Spleen (tissue), 11 donors: Measurements from ENCODE around the gene KDM8. TPM values are rescaled to one million over a fixed set of nuclear protein-coding genes. Genes with fewer than 3 reads are reported as not detected.

Experiments
- DNase-seq: peaks from one replicate; pipeline ENCODE4 v3.0.0-alpha.2; 2020
- H3K27ac ChIP-seq, 8 donors: fragments of 200-600 bp; sonication (generic) in 7 of 8; 1 replicate in 4 of 8; 2 replicates in 4 of 8; pipeline versions ENCODE4 v1.5.0 to v1.8.0; 2016 to 2021; ENCODE audit warnings: inconsistent platforms in 4 of 8, mild to moderate bottlenecking in 4 of 8, moderate library complexity in 1 of 8
- H3K27me3 ChIP-seq, 7 donors: fragments of 200-600 bp; sonication (generic) in 6 of 7; replicated peaks in 1 of 7; 1 replicate in 4 of 7; 2 replicates in 3 of 7; pipeline versions ENCODE4 v1.5.0 to v1.8.0; 2016 to 2021; ENCODE audit warnings: inconsistent platforms in 3 of 7, mild to moderate bottlenecking in 1 of 7
- H3K36me3 ChIP-seq, 6 donors: fragments of 200-600 bp; sonication (generic) in 5 of 6; 1 replicate in 4 of 6; 2 replicates in 2 of 6; pipeline versions ENCODE4 v1.5.0 to v1.8.0; 2016 to 2021; ENCODE audit warnings: inconsistent platforms in 2 of 6
- H3K4me1 ChIP-seq, 6 donors: fragments of 200-600 bp; sonication (generic) in 5 of 6; 1 replicate in 3 of 6; 2 replicates in 3 of 6; pipeline versions ENCODE4 v1.5.0 to v1.8.0; 2016 to 2021; ENCODE audit warnings: inconsistent platforms in 3 of 6
- H3K4me3 ChIP-seq, 8 donors: fragments of 200-600 bp; sonication (generic) in 7 of 8; 1 replicate in 4 of 8; 2 replicates in 4 of 8; pipeline versions ENCODE4 v1.5.0 to v1.8.0; 2016 to 2021; ENCODE audit warnings: inconsistent platforms in 4 of 8, mild to moderate bottlenecking in 4 of 8, moderate library complexity in 2 of 8
- H3K9me3 ChIP-seq, 8 donors: fragments of 200-600 bp; sonication (generic) in 7 of 8; 1 replicate in 4 of 8; 2 replicates in 4 of 8; pipeline versions ENCODE4 v1.5.0 to v1.8.0; 2016 to 2021; ENCODE audit warnings: inconsistent platforms in 4 of 8
- POLR2A ChIP-seq, 3 donors: fragments of 450-650 bp; IDR thresholded peaks; one replicate each; pipeline ENCODE4 v1.5.1; 2017; ENCODE audit warnings: antibody characterized with exemption in 3 of 3, mild to moderate bottlenecking in 1 of 3
- POLR2AphosphoS5 ChIP-seq, 3 donors: sonication (generic); formaldehyde crosslinking; IDR thresholded peaks; one replicate each; pipeline ENCODE4 v1.5.1; 2017; ENCODE audit warnings: antibody characterized with exemption in 3 of 3
- WGBS, 5 donors: extraction: QIAGEN DNeasy Blood & Tissue Kit in 3 of 5; methylation state at CpG; one replicate each; pipeline versions ENCODE4 v1.1.5 to v1.1.7; 2013 to 2018; 5-methylcytosine and 5-hydroxymethylcytosine counted together
- intact Hi-C: fragments of 100-400 bp; cut with DNase I; formaldehyde crosslinking; loops from one replicate; pipeline ENCODE4 v1.15.0; 2023; ENCODE audit warnings: low total_unique reads
- polyA plus RNA-seq, 3 donors: library from polyadenylated mRNA; stranded (reverse); fragments of 200-250 nt; gene quantifications; one replicate each; pipeline ENCODE4 v1.2.1, GENCODE V29; 2013
- total RNA-seq, 7 donors: library from RNA; depleted of rRNA in 3 of 7; stranded (reverse); fragments of >200 nt in 3 of 7; fragmentation: NEBNext Ultra II Directional in 4 of 7; extraction: Animal tissue kit (Norgen Biotek cat#: 25700) in 4 of 7; gene quantifications; one replicate each; pipeline versions ENCODE4 v1.1.0 to v1.2.1, GENCODE V29; 2016 to 2021
- TF ChIP-seq, protein P1 (sequence below), 11 experiments: fragments of 200-600 bp in 7 of 11; fragments of 450-650 bp in 4 of 11; sonication (generic) in 4 of 11; IDR thresholded peaks in 8 of 11; conservative IDR thresholded peaks in 3 of 11; 1 replicate in 7 of 11; 2 replicates in 4 of 11; pipeline versions ENCODE4 v1.4.0 to v1.8.0; 2016 to 2021; ENCODE audit warnings: antibody characterized with exemption in 11 of 11, inconsistent platforms in 4 of 11, mild to moderate bottlenecking in 1 of 11
- donor health status: healthy with polysubstance abuse.
- donor health status: DM: no; HTN: no; CAD: no; lungs with moderate emphysema.
- donor health status: DM: no; HTN: no; CAD: no.
- donor health status: Bipolar disorder and iron deficiency.
- donor health status: healthy.
- donor health status: DM: no; HTN: no; CAD: no.
- donor health status: DM: yes; HTN: yes; CAD: no.

Gene KDM8
- total and polyA plus RNA-seq, 10 donors = 5.2 to 14.7 (median 9.6) TPM

DNA sequence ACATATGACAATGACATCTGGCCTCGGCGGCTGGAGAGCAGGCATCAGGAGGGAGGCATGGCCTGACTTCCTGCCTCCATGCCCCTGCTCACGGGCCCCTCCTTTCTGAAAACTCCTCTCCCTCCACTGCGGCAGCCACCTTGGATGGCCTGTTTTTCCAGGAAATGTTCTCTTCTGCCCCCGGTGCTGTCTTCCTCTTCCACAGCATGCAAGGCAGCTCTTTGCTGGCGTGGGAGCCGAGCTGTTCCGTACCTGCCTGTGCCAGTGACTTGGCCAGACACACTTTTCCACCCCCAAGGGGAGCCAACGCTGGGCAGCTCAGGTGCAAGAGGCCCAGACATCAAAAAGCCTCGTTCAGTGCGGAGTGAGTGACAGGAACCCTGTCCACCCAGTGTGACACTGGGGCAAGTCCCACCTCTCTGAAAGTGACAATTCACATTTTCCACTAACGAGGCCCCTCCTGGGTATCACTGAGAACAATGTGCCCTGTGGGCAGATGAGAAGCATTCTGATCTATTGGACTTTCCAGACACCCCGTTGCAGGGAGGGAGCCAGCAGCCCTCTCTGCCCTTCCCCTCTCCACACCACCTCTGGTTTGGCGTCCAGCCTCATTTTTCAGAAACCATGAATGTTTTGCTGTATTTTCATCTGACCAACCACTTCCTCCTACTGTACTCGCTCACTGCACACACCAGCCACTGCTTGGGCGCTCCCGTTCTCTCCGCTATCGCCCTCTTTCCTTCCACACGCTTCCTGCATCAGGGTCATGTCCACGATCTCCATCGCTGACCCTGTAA lies 34.1 kb downstream of the KDM8 start:
- intact Hi-C loops = loop anchor here (10.0 kb wide), 2 partner anchors 63 to 217 kb away; no protein-coding TSS in a partner anchor
- Histone ChIP-seq H3K27me3 (no peaks in the 10 kb centered on the region), H3K4me1 (peaks cover 59 to 100% (median 90%) of the 10 kb centered on the region in 6 donors), H3K27ac (peak overlapping the region; percentile 79 to 94 (median 89)), H3K36me3 (peaks cover 0 to 17% (median 4%) of the 10 kb centered on the region in 6 donors), H3K9me3 (no peaks in the 10 kb centered on the region), H3K4me3 (peak overlapping the region in 5 of 8 donors; percentile 5 to 54 (median 14))
- 5 to 10% (median 5%) methylated on average over 22 of the region's 22 CpGs for WGBS, 5 donors
- peak; percentile 92 for DNase-seq
- TF ChIP-seq, protein P1, sequence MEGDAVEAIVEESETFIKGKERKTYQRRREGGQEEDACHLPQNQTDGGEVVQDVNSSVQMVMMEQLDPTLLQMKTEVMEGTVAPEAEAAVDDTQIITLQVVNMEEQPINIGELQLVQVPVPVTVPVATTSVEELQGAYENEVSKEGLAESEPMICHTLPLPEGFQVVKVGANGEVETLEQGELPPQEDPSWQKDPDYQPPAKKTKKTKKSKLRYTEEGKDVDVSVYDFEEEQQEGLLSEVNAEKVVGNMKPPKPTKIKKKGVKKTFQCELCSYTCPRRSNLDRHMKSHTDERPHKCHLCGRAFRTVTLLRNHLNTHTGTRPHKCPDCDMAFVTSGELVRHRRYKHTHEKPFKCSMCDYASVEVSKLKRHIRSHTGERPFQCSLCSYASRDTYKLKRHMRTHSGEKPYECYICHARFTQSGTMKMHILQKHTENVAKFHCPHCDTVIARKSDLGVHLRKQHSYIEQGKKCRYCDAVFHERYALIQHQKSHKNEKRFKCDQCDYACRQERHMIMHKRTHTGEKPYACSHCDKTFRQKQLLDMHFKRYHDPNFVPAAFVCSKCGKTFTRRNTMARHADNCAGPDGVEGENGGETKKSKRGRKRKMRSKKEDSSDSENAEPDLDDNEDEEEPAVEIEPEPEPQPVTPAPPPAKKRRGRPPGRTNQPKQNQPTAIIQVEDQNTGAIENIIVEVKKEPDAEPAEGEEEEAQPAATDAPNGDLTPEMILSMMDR (IDR thresholded peaks at IDR 0.05 in 8 of 11, conservative IDR thresholded peaks at IDR 0.05 in 3 of 11) = peak in 1 of 11 experiments; percentile 13
- TF ChIP-seq POLR2A (IDR thresholded peaks at IDR 0.05) (no peak), POLR2AphosphoS5 (IDR thresholded peaks at IDR 0.05) (peak; percentile 69 to 74 (median 71))

DNA sequence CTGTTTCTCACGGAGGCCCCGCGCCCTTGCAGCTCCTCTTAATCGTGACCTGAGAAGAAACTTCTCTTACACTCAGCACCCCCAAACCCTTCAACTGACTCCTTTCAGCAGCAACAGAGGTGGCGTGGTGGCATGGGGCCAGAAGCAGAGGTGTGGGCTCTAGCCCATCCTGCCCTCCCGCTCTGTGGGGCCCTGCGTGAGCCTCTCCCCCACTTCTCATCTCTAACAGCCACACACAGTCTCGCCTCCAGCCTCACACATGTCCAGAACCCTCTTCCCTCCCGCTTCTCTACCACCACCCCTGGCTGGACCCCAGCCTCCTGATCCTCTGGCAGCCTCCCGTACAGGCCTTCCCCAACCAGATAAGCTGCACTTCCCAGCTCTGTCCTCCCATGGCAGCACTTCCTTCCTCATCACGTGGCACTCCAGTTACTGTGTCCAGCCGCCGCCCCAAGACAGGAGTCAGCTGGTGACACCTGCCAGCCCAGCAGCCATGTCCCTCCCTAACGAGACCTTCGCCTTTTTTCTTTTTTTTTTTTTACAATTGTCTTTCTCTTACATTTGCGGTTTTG lies 34.8 kb downstream of the KDM8 start:
- Histone ChIP-seq H3K4me1 (peaks cover 59 to 100% (median 90%) of the 10 kb centered on the region in 6 donors), H3K4me3 (peak overlapping the region in 5 of 8 donors; percentile 5 to 54 (median 14)), H3K36me3 (peaks cover 0 to 11% (median 4%) of the 10 kb centered on the region in 6 donors), H3K27me3 (no peaks in the 10 kb centered on the region), H3K9me3 (no peaks in the 10 kb centered on the region), H3K27ac (peak overlapping the region; percentile 79 to 94 (median 89))
- intact Hi-C loops = loop anchor here (10.0 kb wide), 2 partner anchors 63 to 217 kb away; no protein-coding TSS in a partner anchor
- 24 to 36% (median 30%) methylated on average over 16 of the region's 16 CpGs for WGBS, 5 donors
- TF ChIP-seq, protein P1 (IDR thresholded peaks at IDR 0.05 in 8 of 11, conservative IDR thresholded peaks at IDR 0.05 in 3 of 11) = peak in 1 of 11 experiments; percentile 24
- TF ChIP-seq POLR2AphosphoS5 (IDR thresholded peaks at IDR 0.05) = peak; percentile 57 to 72 (median 67)
- no peak for TF ChIP-seq POLR2A (IDR thresholded peaks at IDR 0.05)
- peak; percentile 90 for DNase-seq

DNA sequence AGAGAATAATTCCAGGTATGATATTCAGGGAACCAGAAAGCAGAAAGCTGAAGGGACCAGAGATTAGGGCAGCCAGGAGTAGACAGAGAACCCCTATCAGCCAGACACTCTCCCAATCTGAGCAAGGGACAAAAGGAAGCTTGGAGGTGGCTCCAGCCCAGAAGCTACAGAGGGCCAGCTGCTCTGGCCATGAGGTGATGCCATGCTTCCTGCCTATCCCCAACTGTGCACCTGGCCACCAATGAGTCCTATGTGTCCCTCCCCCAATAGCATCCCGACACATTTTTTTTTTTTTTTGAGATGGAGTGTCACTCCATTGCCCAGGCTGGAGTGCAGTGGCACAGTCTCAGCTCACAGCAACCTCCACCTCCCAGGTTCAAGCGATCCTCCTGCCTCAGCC lies 35.3 kb downstream of the KDM8 start:
- H3K9me3 ChIP-seq = no peaks in the 10 kb centered on the region
- no peak for DNase-seq
- TF ChIP-seq POLR2A (IDR thresholded peaks at IDR 0.05) (no peak), POLR2AphosphoS5 (IDR thresholded peaks at IDR 0.05) (no peak)
- TF ChIP-seq, protein P1 (IDR thresholded peaks at IDR 0.05 in 8 of 11, conservative IDR thresholded peaks at IDR 0.05 in 3 of 11) = no peak
- H3K27me3 ChIP-seq = no peaks in the 10 kb centered on the region
- H3K4me3 ChIP-seq = no peak overlapping the region
- WGBS, 5 donors = 81 to 96% (median 88%) methylated on average over 2 of the region's 2 CpGs
- intact Hi-C loops = loop anchor here (10.0 kb wide), 2 partner anchors 64 to 216 kb away; no protein-coding TSS in a partner anchor
- H3K36me3 ChIP-seq = peaks cover 0 to 7% (median 3%) of the 10 kb centered on the region in 6 donors
- peak overlapping the region; percentile 79 to 94 (median 89) for H3K27ac ChIP-seq
- H3K4me1 ChIP-seq = peaks cover 64 to 100% (median 90%) of the 10 kb centered on the region in 6 donors
